Lung (tissue), 12 donors: ENCODE results near the gene EFNA5. TPM values are rescaled to one million over a fixed set of nuclear protein-coding genes. Genes with fewer than 3 reads are reported as not detected.
"Not testable (repeated sequence)": the region's sequence is repeated elsewhere in the genome, so short reads cannot be mapped to it uniquely, and the experiment has no call there.

Experiments
- ATAC-seq: fragments of 200-7000 bp; cut with Tn5 transposase; one replicate; pipeline ENCODE4 v1.9.1; 2020; ENCODE audit warnings: moderate number of reproducible peaks; ENCODE audit not compliant: insufficient read depth, low FRiP score
- DNase-seq, 3 donors: peaks; one replicate each; pipeline ENCODE4 v3.0.0-alpha.2; 2013 to 2017
- H3K27ac ChIP-seq, 2 donors: one replicate each; pipeline ENCODE4 v1.5.1; 2013; ENCODE audit warnings: mild to moderate bottlenecking in 2 of 2, moderate library complexity in 2 of 2, control low read depth in 1 of 2, inconsistent platforms in 1 of 2, low read depth in 1 of 2, low read length in 1 of 2
- H3K27me3 ChIP-seq, 3 donors: one replicate each; pipeline ENCODE4 v1.5.1; 2013; ENCODE audit warnings: low read length in 2 of 3; ENCODE audit not compliant: control insufficient read depth in 3 of 3, insufficient read depth in 3 of 3
- H3K36me3 ChIP-seq, 4 donors: one replicate each; pipeline ENCODE4 v1.5.1; 2013; ENCODE audit warnings: low read length in 4 of 4, mild to moderate bottlenecking in 1 of 4, moderate library complexity in 1 of 4; ENCODE audit not compliant: control insufficient read depth in 4 of 4, insufficient read depth in 4 of 4
- H3K4me1 ChIP-seq, 5 donors: one replicate each; pipeline ENCODE4 v1.5.1; 2013; ENCODE audit warnings: low read length in 5 of 5, mild to moderate bottlenecking in 2 of 5, moderate library complexity in 1 of 5; ENCODE audit not compliant: control insufficient read depth in 5 of 5, insufficient read depth in 5 of 5
- H3K4me3 ChIP-seq: one replicate; pipeline ENCODE4 v1.5.1; 2013; ENCODE audit warnings: mild to moderate bottlenecking, control low read depth, moderate library complexity
- H3K9ac ChIP-seq, 2 donors: one replicate each; pipeline ENCODE4 v1.5.1; 2013; ENCODE audit warnings: low read length in 2 of 2, control low read depth in 1 of 2; ENCODE audit not compliant: insufficient read depth in 1 of 2
- H3K9me3 ChIP-seq, 4 donors: one replicate each; pipeline ENCODE4 v1.5.1; 2013; ENCODE audit warnings: low read length in 3 of 4, mild to moderate bottlenecking in 1 of 4, moderate library complexity in 1 of 4; ENCODE audit not compliant: control insufficient read depth in 4 of 4, insufficient read depth in 3 of 4
- WGBS, 2 donors: extraction: QIAGEN DNeasy Blood & Tissue Kit; methylation state at CpG; one replicate each; pipeline ENCODE4 v1.1.7; 2013; 5-methylcytosine and 5-hydroxymethylcytosine counted together
- polyA plus RNA-seq, 2 donors: library from polyadenylated mRNA; stranded (reverse); fragments of 200-250 nt; gene quantifications; one replicate each; pipeline ENCODE4 v1.2.1, GENCODE V29; 2013
- total RNA-seq, 2 donors: library from RNA; depleted of rRNA in 1 of 2; stranded (reverse); fragments of >200 nt in 1 of 2; gene quantifications; one replicate each; pipeline ENCODE4 v1.2.1, GENCODE V29; 2014 to 2021
- TF ChIP-seq, protein P1 (sequence below): IDR thresholded peaks from 2 replicates; pipeline ENCODE4 v1.5.1; 2012; ENCODE audit warnings: mild to moderate bottlenecking; ENCODE audit errors: control extremely low read depth, extremely low read depth
- donor health status: control.
- donor health status: control.
- donor health status: Bipolar disorder and iron deficiency.
- donor health status: healthy.
- donor health status: DM: yes; HTN: yes; CAD: no.

The EFNA5 gene
- total and polyA plus RNA-seq, 4 donors, result 2.1 to 18.4 (median 7.8) TPM

DNA sequence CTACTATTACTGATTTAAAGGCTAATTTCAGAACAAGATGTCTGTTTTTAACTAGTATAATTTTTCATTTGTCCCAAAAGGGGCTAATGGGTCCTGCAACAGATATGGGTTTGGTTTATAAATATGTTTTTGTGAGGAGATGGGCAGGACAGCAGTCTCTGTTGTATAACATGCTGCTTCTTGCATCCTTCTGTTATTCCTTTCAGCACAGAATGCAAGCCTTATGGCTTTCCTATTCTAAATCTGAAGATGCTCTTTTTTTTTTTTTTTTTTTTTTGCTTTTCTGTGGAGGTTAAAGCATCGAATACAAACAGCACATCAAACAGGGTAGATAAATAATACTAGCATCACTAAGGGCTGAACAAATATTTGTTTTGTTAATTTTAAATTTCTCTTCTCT is 235.7 kb downstream of the EFNA5 start:
- Histone ChIP-seq H3K9me3 (peaks cover 0 to 4% (median 1%) of the 10 kb centered on the region in 4 donors), H3K9ac (no peak overlapping the region), H3K4me1 (peaks cover 0 to 31% (median 14%) of the 10 kb centered on the region in 5 donors), H3K36me3 (no peaks in the 10 kb centered on the region), H3K4me3 (no peak overlapping the region), H3K27me3 (no peaks in the 10 kb centered on the region), H3K27ac (no peak overlapping the region)
- DNase-seq, result no peak
- TF ChIP-seq, protein P1, sequence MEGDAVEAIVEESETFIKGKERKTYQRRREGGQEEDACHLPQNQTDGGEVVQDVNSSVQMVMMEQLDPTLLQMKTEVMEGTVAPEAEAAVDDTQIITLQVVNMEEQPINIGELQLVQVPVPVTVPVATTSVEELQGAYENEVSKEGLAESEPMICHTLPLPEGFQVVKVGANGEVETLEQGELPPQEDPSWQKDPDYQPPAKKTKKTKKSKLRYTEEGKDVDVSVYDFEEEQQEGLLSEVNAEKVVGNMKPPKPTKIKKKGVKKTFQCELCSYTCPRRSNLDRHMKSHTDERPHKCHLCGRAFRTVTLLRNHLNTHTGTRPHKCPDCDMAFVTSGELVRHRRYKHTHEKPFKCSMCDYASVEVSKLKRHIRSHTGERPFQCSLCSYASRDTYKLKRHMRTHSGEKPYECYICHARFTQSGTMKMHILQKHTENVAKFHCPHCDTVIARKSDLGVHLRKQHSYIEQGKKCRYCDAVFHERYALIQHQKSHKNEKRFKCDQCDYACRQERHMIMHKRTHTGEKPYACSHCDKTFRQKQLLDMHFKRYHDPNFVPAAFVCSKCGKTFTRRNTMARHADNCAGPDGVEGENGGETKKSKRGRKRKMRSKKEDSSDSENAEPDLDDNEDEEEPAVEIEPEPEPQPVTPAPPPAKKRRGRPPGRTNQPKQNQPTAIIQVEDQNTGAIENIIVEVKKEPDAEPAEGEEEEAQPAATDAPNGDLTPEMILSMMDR, result no peak
- ATAC-seq, result no peak
- 66 to 94% methylated on average over 1 of the region's 1 CpG for WGBS, 2 donors

DNA sequence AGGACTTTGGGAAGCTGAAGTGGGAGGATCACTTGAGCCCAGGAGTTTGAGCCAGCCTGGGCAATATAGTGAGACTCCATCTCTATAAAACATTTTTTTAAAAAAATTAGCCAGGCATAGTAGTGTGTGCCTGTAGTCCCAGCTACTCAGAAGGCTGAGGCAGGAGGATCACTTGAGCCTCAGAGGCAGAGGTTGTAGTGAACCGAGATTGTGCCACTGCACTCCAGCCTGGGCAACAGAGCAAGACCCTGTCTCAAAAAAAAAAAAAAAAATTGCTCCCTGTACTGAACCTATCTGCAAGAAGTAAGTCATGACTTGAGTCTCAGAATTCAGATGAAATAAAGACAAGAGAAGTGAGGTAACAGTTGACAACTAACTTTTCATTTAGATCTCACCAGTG is 237.1 kb downstream of the EFNA5 start:
- 92 to 100% methylated on average over 1 of the region's 1 CpG for WGBS, 2 donors
- H3K36me3 ChIP-seq, H3K4me3 ChIP-seq, ATAC-seq, H3K9me3 ChIP-seq, DNase-seq, H3K27ac ChIP-seq, H3K9ac ChIP-seq, H3K27me3 ChIP-seq: not testable (repeated sequence)
- peaks cover 0 to 31% (median 9%) of the 10 kb centered on the region in 5 donors for H3K4me1 ChIP-seq

DNA sequence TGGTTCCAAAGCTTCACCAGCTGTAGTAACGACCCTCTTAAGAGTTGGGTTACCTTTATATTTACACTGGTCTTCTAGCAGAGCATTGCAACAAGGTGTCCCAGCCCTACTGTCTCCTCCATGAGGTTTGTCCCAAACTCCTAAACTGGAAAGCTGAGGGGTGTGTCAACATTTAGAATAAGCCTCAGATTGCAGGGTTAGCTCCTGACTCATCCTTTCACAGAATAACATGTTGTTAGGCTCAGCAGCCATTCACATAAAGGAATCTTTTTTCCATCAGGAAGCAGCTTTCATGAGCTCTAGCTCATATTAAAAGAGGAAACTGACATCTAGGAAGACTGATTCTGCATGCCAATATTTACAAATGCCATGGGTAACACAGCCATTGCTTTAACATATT is 238.7 kb downstream of the EFNA5 start:
- peak; percentile 15 for ATAC-seq
- Histone ChIP-seq H3K9ac (no peak overlapping the region), H3K4me1 (peaks cover 0 to 28% (median 12%) of the 10 kb centered on the region in 5 donors), H3K9me3 (no peaks in the 10 kb centered on the region), H3K27me3 (no peaks in the 10 kb centered on the region), H3K36me3 (peaks cover 0 to 3% (median 0%) of the 10 kb centered on the region in 4 donors), H3K4me3 (no peak overlapping the region), H3K27ac (no peak overlapping the region)
- 72 to 83% methylated on average over 1 of the region's 1 CpG for WGBS, 2 donors
- TF ChIP-seq, protein P1, result no peak
- DNase-seq, result peak in 2 of 3 donors; percentile 47 to 48

DNA sequence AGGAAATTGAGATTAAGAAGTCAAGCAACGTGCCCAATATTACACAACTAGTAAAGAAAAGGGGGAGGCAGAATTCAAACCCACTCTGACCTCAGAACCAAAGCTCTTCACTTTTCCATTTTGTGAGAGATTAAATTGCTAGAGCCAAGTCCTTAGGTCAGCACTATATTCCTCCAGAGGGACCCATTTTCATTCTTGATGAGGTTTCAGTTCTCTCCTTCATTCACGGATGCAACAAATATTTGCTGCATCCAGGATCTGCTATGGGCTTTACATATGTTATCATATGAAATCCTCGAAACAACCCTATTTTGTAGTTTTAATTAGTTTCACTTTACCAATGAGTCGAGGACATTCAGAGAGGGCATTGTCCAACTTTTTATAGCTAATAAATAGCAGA is 239.2 kb downstream of the EFNA5 start:
- ATAC-seq, result no peak
- WGBS, 2 donors, result 74 to 82% methylated on average over 4 of the region's 4 CpGs
- Histone ChIP-seq H3K4me3 (no peak overlapping the region), H3K9ac (no peak overlapping the region), H3K9me3 (no peaks in the 10 kb centered on the region), H3K27ac (no peak overlapping the region), H3K27me3 (no peaks in the 10 kb centered on the region), H3K4me1 (peaks cover 0 to 27% (median 14%) of the 10 kb centered on the region in 5 donors), H3K36me3 (peaks cover 0 to 6% (median 0%) of the 10 kb centered on the region in 4 donors)
- TF ChIP-seq, protein P1, result no peak
- DNase-seq, result no peak
